SK-N-SH treated with all-trans-retinoic acid at 6 μM for 48 hours (cell line): ENCODE results near the gene MEI1.

ENCODE experiments used
- ATAC-seq: fragments of 200-7000 bp; cut with Tn5 transposase; 3 replicates; pipeline ENCODE4 v1.9.1; 2020; ENCODE audit warnings: mild to moderate bottlenecking, moderate library complexity
- ARNTL ChIP-seq: fragments of 450-650 bp; formaldehyde crosslinking; IDR thresholded peaks from 2 replicates; pipeline ENCODE4 v1.5.0; 2020; ENCODE audit warnings: low read depth, mild to moderate bottlenecking, moderate library complexity, borderline replicate concordance
- CSDC2 ChIP-seq: fragments of 250-450 bp; sonication (Bioruptor Pico); IDR thresholded peaks from 2 replicates; pipeline ENCODE4 v1.5.0; 2020; ENCODE audit warnings: mild to moderate bottlenecking, moderate library complexity
- ESRRG ChIP-seq: fragments of 250-450 bp; sonication (Bioruptor Pico); IDR thresholded peaks from 2 replicates; pipeline ENCODE4 v1.6.1; 2021; ENCODE audit warnings: mild to moderate bottlenecking
- ISL1 ChIP-seq: fragments of 250-450 bp; sonication (Bioruptor Pico); IDR thresholded peaks from 2 replicates; pipeline ENCODE4 v2.1.2; 2022; ENCODE audit warnings: mild to moderate bottlenecking, moderate library complexity
- OSR1 ChIP-seq: fragments of 250-450 bp; sonication (Bioruptor Pico); IDR thresholded peaks from 2 replicates; pipeline ENCODE4 v1.8.0; 2022; ENCODE audit warnings: moderate library complexity, mild to moderate bottlenecking, inconsistent platforms
- PPARA ChIP-seq: fragments of 250-450 bp; sonication (Bioruptor Pico); IDR thresholded peaks from 2 replicates; pipeline ENCODE4 v1.5.0; 2020; ENCODE audit warnings: mild to moderate bottlenecking, borderline replicate concordance
- RARB ChIP-seq: fragments of 250-450 bp; sonication (Bioruptor Pico); IDR thresholded peaks from 2 replicates; pipeline ENCODE4 v1.8.0; 2021; ENCODE audit warnings: mild to moderate bottlenecking, moderate library complexity
- SNAI2 ChIP-seq: fragments of 250-450 bp; sonication (Bioruptor Pico); IDR thresholded peaks from 2 replicates; pipeline ENCODE4 v1.5.0; 2020; ENCODE audit warnings: mild to moderate bottlenecking, moderate library complexity
- TCF4 ChIP-seq: fragments of 250-450 bp; sonication (Bioruptor Pico); IDR thresholded peaks from 2 replicates; pipeline ENCODE4 v1.8.0; 2021; ENCODE audit warnings: mild to moderate bottlenecking, moderate library complexity, borderline replicate concordance
- ZC3H10 ChIP-seq: fragments of 250-450 bp; sonication (Bioruptor Pico); IDR thresholded peaks from 2 replicates; pipeline ENCODE4 v1.5.1; 2021; ENCODE audit warnings: mild to moderate bottlenecking, moderate library complexity
- ZFP3 ChIP-seq: fragments of 250-450 bp; sonication (Bioruptor Pico); IDR thresholded peaks from 2 replicates; pipeline ENCODE4 v1.5.0; 2020; ENCODE audit warnings: mild to moderate bottlenecking, moderate library complexity
- ZFP30 ChIP-seq: fragments of 450-650 bp; formaldehyde crosslinking; IDR thresholded peaks from 2 replicates; pipeline ENCODE4 v1.5.0; 2022; ENCODE audit warnings: mild to moderate bottlenecking, moderate library complexity
- ZNF565 ChIP-seq: fragments of 450-650 bp; formaldehyde crosslinking; conservative IDR thresholded peaks from 2 replicates; pipeline ENCODE4 v1.5.0; 2020; ENCODE audit warnings: low read depth, mild to moderate bottlenecking, moderate library complexity
- ZNF70 ChIP-seq: fragments of 450-650 bp; formaldehyde crosslinking; IDR thresholded peaks from 2 replicates; pipeline ENCODE4 v1.5.0; 2020; ENCODE audit warnings: mild to moderate bottlenecking, moderate library complexity
- ZNF8 ChIP-seq: fragments of 450-650 bp; formaldehyde crosslinking; IDR thresholded peaks from 2 replicates; pipeline ENCODE4 v1.5.0; 2020; ENCODE audit warnings: mild to moderate bottlenecking, moderate library complexity
- TF ChIP-seq, protein P1 (sequence below): fragments of 250-450 bp; sonication (Bioruptor Pico); IDR thresholded peaks from 2 replicates; pipeline ENCODE4 v1.5.1; 2020; ENCODE audit warnings: low read depth, mild to moderate bottlenecking, moderate library complexity
- TF ChIP-seq, protein P2 (sequence below): fragments of 250-450 bp; sonication (Bioruptor Pico); IDR thresholded peaks from 2 replicates; pipeline ENCODE4 v1.5.0; 2020; ENCODE audit warnings: mild to moderate bottlenecking, moderate library complexity
- TF ChIP-seq, protein P3 (sequence below): fragments of 250-450 bp; sonication (Bioruptor Pico); IDR thresholded peaks from 2 replicates; pipeline ENCODE4 v1.8.0; 2021; ENCODE audit warnings: low read depth, mild to moderate bottlenecking, moderate library complexity, borderline replicate concordance
- TF ChIP-seq, protein P4 (sequence below): fragments of 250-450 bp; sonication (Bioruptor Pico); IDR thresholded peaks from 2 replicates; pipeline ENCODE4 v1.5.1; 2021; ENCODE audit warnings: mild to moderate bottlenecking, moderate library complexity
- TF ChIP-seq, protein P5 (sequence below): fragments of 250-450 bp; sonication (Bioruptor Pico); IDR thresholded peaks from 2 replicates; pipeline ENCODE4 v1.8.0; 2020; ENCODE audit warnings: mild to moderate bottlenecking, moderate library complexity, borderline replicate concordance

MEI1 gene

DNA sequence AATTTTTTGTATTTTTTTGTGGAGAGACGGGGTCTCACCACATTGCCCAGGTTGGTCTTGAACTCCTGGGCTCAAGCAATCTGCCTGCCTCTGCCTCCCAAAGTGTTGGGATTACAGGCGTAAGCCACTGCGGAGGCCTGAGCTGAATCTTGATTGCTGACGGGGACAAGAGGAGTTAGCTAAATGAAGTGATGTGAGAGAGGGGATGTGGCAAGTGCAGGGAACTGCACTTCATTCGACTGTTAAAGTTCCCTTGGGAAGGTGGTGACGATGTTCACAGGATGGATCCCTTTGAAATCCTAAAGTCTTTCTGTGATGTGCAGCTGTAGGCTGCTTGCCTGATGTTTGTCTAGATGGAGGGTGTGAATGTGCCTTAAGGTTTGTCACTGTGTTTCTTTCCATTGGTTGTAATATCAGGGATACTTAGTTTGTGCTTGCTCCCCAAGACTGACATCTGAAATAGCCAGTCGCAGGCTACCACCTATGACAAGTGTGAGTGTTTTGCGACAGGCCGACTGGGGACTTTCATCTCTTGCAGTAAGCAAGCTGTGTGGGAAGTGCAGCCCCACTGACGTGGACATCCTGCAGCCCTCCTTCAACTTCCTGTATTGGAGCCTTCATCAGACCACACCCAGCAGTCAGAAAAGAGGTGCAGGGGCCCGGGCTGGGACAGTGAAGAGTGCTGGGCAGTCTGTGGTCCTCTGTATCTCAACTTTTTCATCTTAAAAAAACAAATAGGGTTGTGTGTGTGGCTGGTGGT is 81.6 kb downstream of the MEI1 start:
- TF ChIP-seq CSDC2 (CRISPR knock-in tag): no peak
- TF ChIP-seq, protein P1, sequence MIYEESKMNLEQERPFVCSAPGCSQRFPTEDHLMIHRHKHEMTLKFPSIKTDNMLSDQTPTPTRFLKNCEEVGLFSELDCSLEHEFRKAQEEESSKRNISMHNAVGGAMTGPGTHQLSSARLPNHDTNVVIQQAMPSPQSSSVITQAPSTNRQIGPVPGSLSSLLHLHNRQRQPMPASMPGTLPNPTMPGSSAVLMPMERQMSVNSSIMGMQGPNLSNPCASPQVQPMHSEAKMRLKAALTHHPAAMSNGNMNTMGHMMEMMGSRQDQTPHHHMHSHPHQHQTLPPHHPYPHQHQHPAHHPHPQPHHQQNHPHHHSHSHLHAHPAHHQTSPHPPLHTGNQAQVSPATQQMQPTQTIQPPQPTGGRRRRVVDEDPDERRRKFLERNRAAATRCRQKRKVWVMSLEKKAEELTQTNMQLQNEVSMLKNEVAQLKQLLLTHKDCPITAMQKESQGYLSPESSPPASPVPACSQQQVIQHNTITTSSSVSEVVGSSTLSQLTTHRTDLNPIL (CRISPR knock-in tag): no peak
- no peak for TF ChIP-seq ESRRG
- TF ChIP-seq OSR1 (CRISPR knock-in tag): no peak
- TF ChIP-seq PPARA (CRISPR knock-in tag): no peak
- TF ChIP-seq, protein P2, sequence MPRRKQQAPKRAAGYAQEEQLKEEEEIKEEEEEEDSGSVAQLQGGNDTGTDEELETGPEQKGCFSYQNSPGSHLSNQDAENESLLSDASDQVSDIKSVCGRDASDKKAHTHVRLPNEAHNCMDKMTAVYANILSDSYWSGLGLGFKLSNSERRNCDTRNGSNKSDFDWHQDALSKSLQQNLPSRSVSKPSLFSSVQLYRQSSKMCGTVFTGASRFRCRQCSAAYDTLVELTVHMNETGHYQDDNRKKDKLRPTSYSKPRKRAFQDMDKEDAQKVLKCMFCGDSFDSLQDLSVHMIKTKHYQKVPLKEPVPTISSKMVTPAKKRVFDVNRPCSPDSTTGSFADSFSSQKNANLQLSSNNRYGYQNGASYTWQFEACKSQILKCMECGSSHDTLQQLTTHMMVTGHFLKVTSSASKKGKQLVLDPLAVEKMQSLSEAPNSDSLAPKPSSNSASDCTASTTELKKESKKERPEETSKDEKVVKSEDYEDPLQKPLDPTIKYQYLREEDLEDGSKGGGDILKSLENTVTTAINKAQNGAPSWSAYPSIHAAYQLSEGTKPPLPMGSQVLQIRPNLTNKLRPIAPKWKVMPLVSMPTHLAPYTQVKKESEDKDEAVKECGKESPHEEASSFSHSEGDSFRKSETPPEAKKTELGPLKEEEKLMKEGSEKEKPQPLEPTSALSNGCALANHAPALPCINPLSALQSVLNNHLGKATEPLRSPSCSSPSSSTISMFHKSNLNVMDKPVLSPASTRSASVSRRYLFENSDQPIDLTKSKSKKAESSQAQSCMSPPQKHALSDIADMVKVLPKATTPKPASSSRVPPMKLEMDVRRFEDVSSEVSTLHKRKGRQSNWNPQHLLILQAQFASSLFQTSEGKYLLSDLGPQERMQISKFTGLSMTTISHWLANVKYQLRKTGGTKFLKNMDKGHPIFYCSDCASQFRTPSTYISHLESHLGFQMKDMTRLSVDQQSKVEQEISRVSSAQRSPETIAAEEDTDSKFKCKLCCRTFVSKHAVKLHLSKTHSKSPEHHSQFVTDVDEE (CRISPR knock-in tag): no peak
- TF ChIP-seq ISL1: no peak
- TF ChIP-seq, protein P3, sequence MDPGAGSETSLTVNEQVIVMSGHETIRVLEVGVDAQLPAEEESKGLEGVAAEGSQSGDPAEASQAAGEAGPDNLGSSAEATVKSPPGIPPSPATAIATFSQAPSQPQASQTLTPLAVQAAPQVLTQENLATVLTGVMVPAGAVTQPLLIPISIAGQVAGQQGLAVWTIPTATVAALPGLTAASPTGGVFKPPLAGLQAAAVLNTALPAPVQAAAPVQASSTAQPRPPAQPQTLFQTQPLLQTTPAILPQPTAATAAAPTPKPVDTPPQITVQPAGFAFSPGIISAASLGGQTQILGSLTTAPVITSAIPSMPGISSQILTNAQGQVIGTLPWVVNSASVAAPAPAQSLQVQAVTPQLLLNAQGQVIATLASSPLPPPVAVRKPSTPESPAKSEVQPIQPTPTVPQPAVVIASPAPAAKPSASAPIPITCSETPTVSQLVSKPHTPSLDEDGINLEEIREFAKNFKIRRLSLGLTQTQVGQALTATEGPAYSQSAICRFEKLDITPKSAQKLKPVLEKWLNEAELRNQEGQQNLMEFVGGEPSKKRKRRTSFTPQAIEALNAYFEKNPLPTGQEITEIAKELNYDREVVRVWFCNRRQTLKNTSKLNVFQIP: no peak
- TF ChIP-seq SNAI2: no peak
- no peak for TF ChIP-seq ZNF70 (CRISPR knock-in tag)
- no peak for TF ChIP-seq TCF4 (CRISPR knock-in tag)
- TF ChIP-seq, protein P4, sequence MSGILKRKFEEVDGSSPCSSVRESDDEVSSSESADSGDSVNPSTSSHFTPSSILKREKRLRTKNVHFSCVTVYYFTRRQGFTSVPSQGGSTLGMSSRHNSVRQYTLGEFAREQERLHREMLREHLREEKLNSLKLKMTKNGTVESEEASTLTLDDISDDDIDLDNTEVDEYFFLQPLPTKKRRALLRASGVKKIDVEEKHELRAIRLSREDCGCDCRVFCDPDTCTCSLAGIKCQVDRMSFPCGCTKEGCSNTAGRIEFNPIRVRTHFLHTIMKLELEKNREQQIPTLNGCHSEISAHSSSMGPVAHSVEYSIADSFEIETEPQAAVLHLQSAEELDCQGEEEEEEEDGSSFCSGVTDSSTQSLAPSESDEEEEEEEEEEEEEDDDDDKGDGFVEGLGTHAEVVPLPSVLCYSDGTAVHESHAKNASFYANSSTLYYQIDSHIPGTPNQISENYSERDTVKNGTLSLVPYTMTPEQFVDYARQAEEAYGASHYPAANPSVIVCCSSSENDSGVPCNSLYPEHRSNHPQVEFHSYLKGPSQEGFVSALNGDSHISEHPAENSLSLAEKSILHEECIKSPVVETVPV (CRISPR knock-in tag): no peak
- no peak for TF ChIP-seq ARNTL (CRISPR knock-in tag)
- TF ChIP-seq RARB (CRISPR knock-in tag): no peak
- TF ChIP-seq ZC3H10 (CRISPR knock-in tag): no peak
- TF ChIP-seq ZFP30 (CRISPR knock-in tag): no peak
- TF ChIP-seq ZFP3 (CRISPR knock-in tag): no peak
- ATAC-seq: no peak

DNA sequence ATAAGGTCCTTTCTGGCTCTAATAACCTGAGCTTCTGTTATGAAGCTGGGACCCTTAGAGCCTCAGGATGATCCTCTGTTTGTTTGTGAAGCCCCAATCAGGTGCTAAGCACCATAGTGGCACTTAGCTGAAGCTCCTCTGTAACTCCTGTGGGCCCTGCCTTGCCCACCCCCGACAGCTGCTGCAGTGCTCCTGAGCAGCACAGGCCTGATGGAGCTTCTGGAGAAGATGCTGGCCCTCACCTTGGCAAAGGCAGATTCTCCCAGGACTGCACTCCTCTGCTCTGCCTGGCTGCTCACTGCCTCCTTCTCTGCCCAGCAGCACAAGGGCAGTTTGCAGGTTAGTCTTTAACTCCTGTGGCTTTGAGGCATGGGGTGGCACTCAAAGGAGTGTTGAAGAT is 82.2 kb downstream of the MEI1 start:
- ATAC-seq: no peak
- TF ChIP-seq, protein P4 (CRISPR knock-in tag): no peak
- TF ChIP-seq ZNF565 (no peak), ZFP3 (CRISPR knock-in tag) (no peak), CSDC2 (CRISPR knock-in tag) (no peak), ZNF8 (no peak), ZFP30 (CRISPR knock-in tag) (no peak)
- TF ChIP-seq, protein P5, sequence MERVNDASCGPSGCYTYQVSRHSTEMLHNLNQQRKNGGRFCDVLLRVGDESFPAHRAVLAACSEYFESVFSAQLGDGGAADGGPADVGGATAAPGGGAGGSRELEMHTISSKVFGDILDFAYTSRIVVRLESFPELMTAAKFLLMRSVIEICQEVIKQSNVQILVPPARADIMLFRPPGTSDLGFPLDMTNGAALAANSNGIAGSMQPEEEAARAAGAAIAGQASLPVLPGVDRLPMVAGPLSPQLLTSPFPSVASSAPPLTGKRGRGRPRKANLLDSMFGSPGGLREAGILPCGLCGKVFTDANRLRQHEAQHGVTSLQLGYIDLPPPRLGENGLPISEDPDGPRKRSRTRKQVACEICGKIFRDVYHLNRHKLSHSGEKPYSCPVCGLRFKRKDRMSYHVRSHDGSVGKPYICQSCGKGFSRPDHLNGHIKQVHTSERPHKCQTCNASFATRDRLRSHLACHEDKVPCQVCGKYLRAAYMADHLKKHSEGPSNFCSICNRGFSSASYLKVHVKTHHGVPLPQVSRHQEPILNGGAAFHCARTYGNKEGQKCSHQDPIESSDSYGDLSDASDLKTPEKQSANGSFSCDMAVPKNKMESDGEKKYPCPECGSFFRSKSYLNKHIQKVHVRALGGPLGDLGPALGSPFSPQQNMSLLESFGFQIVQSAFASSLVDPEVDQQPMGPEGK (CRISPR knock-in tag): no peak
- TF ChIP-seq, protein P2 (CRISPR knock-in tag): no peak
- TF ChIP-seq, protein P1 (CRISPR knock-in tag): no peak
